ENCODE results near the gene JAKMIP3.

The JAKMIP3 gene

GRCh38 chr10:132033632-132034031 lies 32.1 kb upstream of the JAKMIP3 start:
- H3K4me3 ChIP-seq (ENCODE audit: low read depth, low read length): no peak overlapping the region
- no peak for TF ChIP-seq CTCF (IDR thresholded peaks at IDR 0.05; ENCODE audit: low read depth, low read length, missing control alignments)
- no peak for DNase-seq (ENCODE audit: low read depth)
- in situ Hi-C loops (cut with HindIII; ENCODE audit: low sequenced_read_pairs): no loop called here

- no peak overlapping the region for H3K4me3 ChIP-seq (ENCODE audit: low read depth, low read length)
- no peak for DNase-seq (ENCODE audit: low read depth)
- no peak for TF ChIP-seq CTCF (IDR thresholded peaks at IDR 0.05; ENCODE audit: low read depth, low read length, missing control alignments)
- in situ Hi-C loops (cut with HindIII; ENCODE audit: low sequenced_read_pairs): no loop called here
Observed at GRCh38 chr10:132035476-132035875, 30.3 kb upstream of the JAKMIP3 start.

- peak overlapping the region; percentile 16 for H3K4me3 ChIP-seq (ENCODE audit: low read depth, low read length)
- no peak for TF ChIP-seq CTCF (IDR thresholded peaks at IDR 0.05; ENCODE audit: low read depth, low read length, missing control alignments)
- in situ Hi-C loops (cut with HindIII; ENCODE audit: low sequenced_read_pairs): no loop called here
- DNase-seq (ENCODE audit: low read depth): no peak
Observed at GRCh38 chr10:132036153-132036886, 29.4 kb upstream of the JAKMIP3 start.

GRCh38 chr10:132036887-132037675 lies 28.7 kb upstream of the JAKMIP3 start:
- DNase-seq (ENCODE audit: low read depth): no peak
- no peak overlapping the region for H3K4me3 ChIP-seq (ENCODE audit: low read depth, low read length)
- in situ Hi-C loops (cut with HindIII; ENCODE audit: low sequenced_read_pairs): no loop called here
- TF ChIP-seq CTCF (IDR thresholded peaks at IDR 0.05; ENCODE audit: low read depth, low read length, missing control alignments): no peak

- no peak for TF ChIP-seq CTCF (IDR thresholded peaks at IDR 0.05; ENCODE audit: low read depth, low read length, missing control alignments)
- H3K4me3 ChIP-seq (ENCODE audit: low read depth, low read length): no peak overlapping the region
- in situ Hi-C loops (cut with HindIII; ENCODE audit: low sequenced_read_pairs): no loop called here
- no peak for DNase-seq (ENCODE audit: low read depth)
Observed at GRCh38 chr10:132037676-132037975, 28.1 kb upstream of the JAKMIP3 start.

- TF ChIP-seq CTCF (IDR thresholded peaks at IDR 0.05; ENCODE audit: low read depth, low read length, missing control alignments): no peak
- no peak overlapping the region for H3K4me3 ChIP-seq (ENCODE audit: low read depth, low read length)
- in situ Hi-C loops (cut with HindIII; ENCODE audit: low sequenced_read_pairs): no loop called here
- DNase-seq (ENCODE audit: low read depth): no peak
Observed at GRCh38 chr10:132039371-132039770, 26.4 kb upstream of the JAKMIP3 start.

All from astrocyte of the cerebellum (primary cell).